MM.1S (cell line): ENCODE measurements around the gene CLIC1.

Source experiments
- DNase-seq: peaks from one replicate; pipeline ENCODE4 v3.0.0-alpha.2; 2015
- H2AFZ ChIP-seq: fragments of 300-600 bp; sonication (generic); 2 replicates; pipeline ENCODE4 v1.6.0; 2016; ENCODE audit warnings: antibody characterized with exemption, low read length
- H3F3A ChIP-seq: fragments of 300-600 bp; sonication (generic); 2 replicates; pipeline ENCODE4 v1.6.1; 2016; ENCODE audit warnings: mild to moderate bottlenecking, antibody characterized with exemption, low read length, moderate library complexity, mixed read lengths; ENCODE audit not compliant: insufficient read depth
- H3K27ac ChIP-seq: fragments of 300-600 bp; sonication (generic); 2 replicates; pipeline ENCODE4 v1.5.1; 2016; ENCODE audit warnings: mild to moderate bottlenecking, low read length
- H3K27me3 ChIP-seq: fragments of 300-600 bp; sonication (generic); replicated peaks from 2 replicates; pipeline ENCODE4 v1.6.0; 2016; ENCODE audit warnings: low read length; ENCODE audit not compliant: insufficient read depth
- H3K36me3 ChIP-seq: fragments of 300-600 bp; sonication (generic); replicated peaks from 2 replicates; pipeline ENCODE4 v1.6.1; 2016; ENCODE audit warnings: mild to moderate bottlenecking, low read length, mixed read lengths; ENCODE audit not compliant: insufficient read depth
- H3K4me1 ChIP-seq: fragments of 300-600 bp; sonication (generic); 2 replicates; pipeline ENCODE4 v1.6.1; 2016; ENCODE audit warnings: low read length, mixed read lengths
- H3K4me2 ChIP-seq: fragments of 300-600 bp; sonication (generic); 2 replicates; pipeline ENCODE4 v1.6.0; 2016; ENCODE audit warnings: low read depth, low read length
- H3K4me3 ChIP-seq: fragments of 300-600 bp; sonication (generic); 2 replicates; pipeline ENCODE4 v1.5.1; 2016; ENCODE audit warnings: low read length, mixed read lengths
- H3K79me2 ChIP-seq: fragments of 300-600 bp; sonication (generic); 2 replicates; pipeline ENCODE4 v1.6.1; 2016; ENCODE audit warnings: mixed run types, low read length, mixed read lengths
- H3K9ac ChIP-seq: fragments of 300-600 bp; sonication (generic); 2 replicates; pipeline ENCODE4 v1.6.1; 2016; ENCODE audit warnings: low read length, mixed read lengths
- H3K9me2 ChIP-seq: fragments of 300-600 bp; sonication (generic); replicated peaks from 2 replicates; pipeline ENCODE4 v1.6.1; 2016; ENCODE audit warnings: mild to moderate bottlenecking, low read length, mixed read lengths; ENCODE audit not compliant: insufficient read depth
- H3K9me3 ChIP-seq: fragments of 300-600 bp; sonication (generic); replicated peaks from 2 replicates; pipeline ENCODE4 v1.6.1; 2016; ENCODE audit warnings: mild to moderate bottlenecking, low read length, mixed read lengths; ENCODE audit not compliant: insufficient read depth
- H4K20me1 ChIP-seq: fragments of 300-600 bp; sonication (generic); 2 replicates; pipeline ENCODE4 v1.6.1; 2016; ENCODE audit warnings: mild to moderate bottlenecking, low read length, moderate library complexity, mixed read lengths; ENCODE audit not compliant: insufficient read depth
- EZH2 ChIP-seq: fragments of 300-600 bp; sonication (generic); optimal IDR thresholded peaks from 2 replicates; pipeline ENCODE3; 2017; ENCODE audit warnings: low read depth, mild to moderate bottlenecking, antibody characterized with exemption, low read length, mixed read lengths
- EZH2phosphoT487 ChIP-seq: fragments of 300-600 bp; sonication (generic); IDR thresholded peaks from 2 replicates; pipeline ENCODE4 v1.6.1; 2018; ENCODE audit warnings: antibody characterized with exemption, low read length
- TF ChIP-seq, protein P1 (sequence below): fragments of 300-600 bp; sonication (generic); IDR thresholded peaks from 2 replicates; pipeline ENCODE4 v1.5.1; 2016; ENCODE audit warnings: antibody characterized with exemption, low read length, mixed read lengths

CLIC1 gene

DNA sequence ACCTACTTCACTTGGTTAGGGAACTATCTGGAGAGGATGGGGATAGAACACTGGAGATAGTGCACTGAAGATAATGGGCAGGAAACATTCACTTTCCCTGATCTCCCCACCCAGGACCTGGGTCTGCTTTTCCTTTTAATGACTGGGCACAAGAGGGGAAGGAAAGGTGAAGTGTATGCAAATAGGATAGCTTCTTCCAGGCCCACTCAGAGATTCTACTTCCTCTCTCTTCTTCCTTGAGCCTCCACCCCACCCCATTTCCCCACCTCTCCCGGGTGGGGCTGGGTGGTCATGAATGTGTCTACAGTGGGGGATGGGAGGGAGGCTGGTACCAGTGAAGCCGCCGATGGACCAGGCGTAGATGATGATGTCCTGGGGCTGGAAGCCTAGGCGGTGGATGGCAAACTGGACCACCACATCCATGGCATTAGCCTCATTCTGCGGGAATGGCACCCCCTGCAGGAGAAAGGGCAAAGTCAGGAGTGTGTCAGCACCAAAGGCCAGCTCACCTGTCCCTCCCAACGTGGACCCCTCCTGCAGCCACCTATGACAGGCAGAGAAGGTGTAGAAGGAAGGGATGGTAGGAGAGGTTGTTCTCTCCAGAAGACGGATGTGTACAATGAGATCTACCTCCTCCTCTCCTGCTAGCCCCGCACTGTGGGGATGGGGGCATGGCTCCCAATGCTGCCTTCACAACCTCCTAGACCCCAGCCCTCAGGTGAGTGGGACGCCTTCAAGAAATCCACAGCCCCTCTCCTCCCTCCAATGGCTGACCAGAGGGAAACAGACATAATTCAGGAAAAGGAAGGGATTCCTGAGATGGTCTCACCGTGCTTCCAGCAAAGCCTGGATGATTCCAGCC is 46.9 kb downstream of the CLIC1 start:
- Histone ChIP-seq H3K27ac (no peak overlapping the region), H3K4me2 (no peak overlapping the region)
- DNase-seq: no peak

DNA sequence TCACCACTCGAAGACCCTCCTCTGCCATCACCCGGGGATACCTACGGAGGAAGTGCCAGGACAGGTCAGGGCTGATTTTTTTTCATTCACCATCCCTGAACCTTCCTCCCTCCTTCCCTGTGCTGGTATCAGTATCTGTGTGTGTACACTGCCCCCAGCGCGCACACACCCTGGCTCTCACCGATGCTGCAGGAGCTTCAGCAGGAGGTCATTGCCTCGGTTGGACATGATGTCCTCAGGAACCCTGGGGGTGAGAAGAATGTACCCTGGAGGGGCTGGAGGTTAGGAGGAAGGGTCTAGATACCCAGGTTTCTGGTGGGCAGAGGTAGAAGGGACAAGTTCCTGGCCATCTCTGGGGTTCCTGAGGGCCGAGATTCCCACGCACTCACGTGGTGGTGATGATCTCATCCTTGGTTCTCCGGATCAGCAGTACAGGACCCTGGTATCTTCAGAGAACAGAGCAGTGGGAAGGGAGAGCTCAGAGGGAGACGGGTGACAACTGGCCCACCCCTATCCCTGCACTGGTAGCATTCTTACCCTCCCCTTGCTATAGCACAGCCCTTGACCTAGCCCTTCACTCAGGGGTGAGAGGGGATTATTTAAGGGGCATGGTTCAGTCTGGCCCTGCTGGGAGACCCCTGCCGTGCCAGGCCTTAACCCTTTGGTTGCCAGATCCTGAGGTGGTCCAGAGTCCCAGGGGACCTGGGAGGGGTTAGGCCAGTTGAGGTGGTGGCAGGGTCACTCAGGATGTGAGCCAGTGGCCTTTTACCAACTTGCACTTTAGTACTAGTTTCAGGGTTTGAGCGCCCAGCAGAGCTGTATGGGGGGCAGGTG is 48.3 kb downstream of the CLIC1 start:
- Histone ChIP-seq H3K27me3 (no peaks in the 10 kb centered on the region), H3K9me2 (no peaks in the 10 kb centered on the region), H4K20me1 (no peaks in the 10 kb centered on the region), H3F3A (no peaks in the 10 kb centered on the region), H3K9ac (no peak overlapping the region), H3K4me3 (no peak overlapping the region), H3K27ac (no peak overlapping the region), H3K79me2 (no peaks in the 10 kb centered on the region), H3K36me3 (no peaks in the 10 kb centered on the region), H2AFZ (no peak overlapping the region), H3K4me2 (no peak overlapping the region), H3K9me3 (no peaks in the 10 kb centered on the region), H3K4me1 (no peaks in the 10 kb centered on the region)
- no peak for DNase-seq
- TF ChIP-seq EZH2: no peak
- no peak for TF ChIP-seq EZH2phosphoT487
- TF ChIP-seq, protein P1, sequence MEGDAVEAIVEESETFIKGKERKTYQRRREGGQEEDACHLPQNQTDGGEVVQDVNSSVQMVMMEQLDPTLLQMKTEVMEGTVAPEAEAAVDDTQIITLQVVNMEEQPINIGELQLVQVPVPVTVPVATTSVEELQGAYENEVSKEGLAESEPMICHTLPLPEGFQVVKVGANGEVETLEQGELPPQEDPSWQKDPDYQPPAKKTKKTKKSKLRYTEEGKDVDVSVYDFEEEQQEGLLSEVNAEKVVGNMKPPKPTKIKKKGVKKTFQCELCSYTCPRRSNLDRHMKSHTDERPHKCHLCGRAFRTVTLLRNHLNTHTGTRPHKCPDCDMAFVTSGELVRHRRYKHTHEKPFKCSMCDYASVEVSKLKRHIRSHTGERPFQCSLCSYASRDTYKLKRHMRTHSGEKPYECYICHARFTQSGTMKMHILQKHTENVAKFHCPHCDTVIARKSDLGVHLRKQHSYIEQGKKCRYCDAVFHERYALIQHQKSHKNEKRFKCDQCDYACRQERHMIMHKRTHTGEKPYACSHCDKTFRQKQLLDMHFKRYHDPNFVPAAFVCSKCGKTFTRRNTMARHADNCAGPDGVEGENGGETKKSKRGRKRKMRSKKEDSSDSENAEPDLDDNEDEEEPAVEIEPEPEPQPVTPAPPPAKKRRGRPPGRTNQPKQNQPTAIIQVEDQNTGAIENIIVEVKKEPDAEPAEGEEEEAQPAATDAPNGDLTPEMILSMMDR: no peak

More for the DNA sequence above, 46.9 kb downstream of the CLIC1 start:
- H3K79me2 ChIP-seq: no peaks in the 10 kb centered on the region
- no peaks in the 10 kb centered on the region for H4K20me1 ChIP-seq
- H3F3A ChIP-seq: no peaks in the 10 kb centered on the region
- H3K27me3 ChIP-seq: no peaks in the 10 kb centered on the region
- H3K9me2 ChIP-seq: no peaks in the 10 kb centered on the region
- no peak overlapping the region for H3K4me3 ChIP-seq
- H3K9me3 ChIP-seq: no peaks in the 10 kb centered on the region
- no peaks in the 10 kb centered on the region for H3K36me3 ChIP-seq
- H3K4me1 ChIP-seq: no peaks in the 10 kb centered on the region
- H2AFZ ChIP-seq: no peak overlapping the region
- TF ChIP-seq, protein P1: peak; percentile 52
- TF ChIP-seq EZH2 (no peak), EZH2phosphoT487 (no peak)
- no peak overlapping the region for H3K9ac ChIP-seq

DNA sequence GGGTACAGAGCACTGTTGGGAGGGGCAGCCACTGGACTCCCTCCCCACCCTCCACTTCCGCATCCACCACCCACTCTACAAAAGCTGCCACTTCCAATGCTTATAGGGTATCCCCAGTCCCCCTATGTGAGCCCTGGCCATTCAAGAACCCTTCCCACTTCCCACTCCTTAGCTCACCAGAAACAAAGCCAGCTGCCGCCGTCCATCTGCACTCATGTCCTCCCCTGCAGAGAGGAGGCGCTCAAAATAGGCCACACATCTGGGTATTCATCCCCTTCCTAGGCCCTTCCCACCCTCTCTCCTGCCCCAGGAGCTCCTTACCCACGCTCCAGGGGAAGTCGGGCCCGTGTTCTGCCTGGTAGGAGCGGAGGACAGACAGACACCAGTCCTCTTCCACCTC is 49.0 kb downstream of the CLIC1 start:
- H4K20me1 ChIP-seq: no peaks in the 10 kb centered on the region
- no peaks in the 10 kb centered on the region for H3K9me2 ChIP-seq
- H3K79me2 ChIP-seq: no peaks in the 10 kb centered on the region
- no peaks in the 10 kb centered on the region for H3F3A ChIP-seq
- H2AFZ ChIP-seq: no peak overlapping the region
- H3K4me1 ChIP-seq: no peaks in the 10 kb centered on the region
- no peaks in the 10 kb centered on the region for H3K27me3 ChIP-seq
- no peak overlapping the region for H3K9ac ChIP-seq
- DNase-seq: no peak
- H3K9me3 ChIP-seq: no peaks in the 10 kb centered on the region
- no peak overlapping the region for H3K27ac ChIP-seq
- no peak overlapping the region for H3K4me3 ChIP-seq
- H3K4me2 ChIP-seq: no peak overlapping the region
- TF ChIP-seq, protein P1: no peak
- no peak for TF ChIP-seq EZH2phosphoT487
- TF ChIP-seq EZH2: no peak
- H3K36me3 ChIP-seq: no peaks in the 10 kb centered on the region
